Right lobe of liver (tissue), 4 donors: ENCODE measurements around the gene PLEKHM1.

Experiments used
- POLR2A ChIP-seq: fragments of 450-650 bp; IDR thresholded peaks from one replicate; pipeline ENCODE4 v1.6.1; 2017; ENCODE audit warnings: antibody characterized with exemption, mild to moderate bottlenecking
- TF ChIP-seq, protein P1 (sequence below), 4 donors: fragments of 200-600 bp in 3 of 4; fragments of 450-650 bp in 1 of 4; IDR thresholded peaks; one replicate each; pipeline versions ENCODE4 v1.5.1 to v1.8.0; 2016 to 2022; ENCODE audit warnings: antibody characterized with exemption in 4 of 4, mild to moderate bottlenecking in 2 of 4
- donor health status: DM: no; HTN: no; CAD: no.
- donor health status: DM: no; HTN: no; CAD: no.
- donor health status: DM: no; HTN: yes; CAD: no.

DNA sequence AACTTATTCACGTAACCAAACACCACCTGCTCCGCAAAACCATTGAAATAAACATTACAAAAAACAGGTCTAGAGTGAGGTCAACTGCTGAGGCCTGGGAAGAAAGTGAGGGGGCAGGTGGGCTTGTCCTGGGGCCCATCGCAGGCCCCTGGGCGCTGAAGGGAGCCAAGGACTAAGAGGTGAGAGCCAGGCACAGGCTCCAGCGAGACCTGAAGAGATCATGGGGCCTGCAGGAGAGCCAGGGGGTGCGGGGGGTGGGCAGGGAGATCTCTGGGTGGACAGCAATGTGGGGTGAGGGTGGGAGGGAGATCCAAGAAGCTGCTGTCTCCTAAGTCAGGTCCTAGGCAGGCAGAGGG, 65.8 kb downstream of the PLEKHM1 start:
- TF ChIP-seq, protein P1, sequence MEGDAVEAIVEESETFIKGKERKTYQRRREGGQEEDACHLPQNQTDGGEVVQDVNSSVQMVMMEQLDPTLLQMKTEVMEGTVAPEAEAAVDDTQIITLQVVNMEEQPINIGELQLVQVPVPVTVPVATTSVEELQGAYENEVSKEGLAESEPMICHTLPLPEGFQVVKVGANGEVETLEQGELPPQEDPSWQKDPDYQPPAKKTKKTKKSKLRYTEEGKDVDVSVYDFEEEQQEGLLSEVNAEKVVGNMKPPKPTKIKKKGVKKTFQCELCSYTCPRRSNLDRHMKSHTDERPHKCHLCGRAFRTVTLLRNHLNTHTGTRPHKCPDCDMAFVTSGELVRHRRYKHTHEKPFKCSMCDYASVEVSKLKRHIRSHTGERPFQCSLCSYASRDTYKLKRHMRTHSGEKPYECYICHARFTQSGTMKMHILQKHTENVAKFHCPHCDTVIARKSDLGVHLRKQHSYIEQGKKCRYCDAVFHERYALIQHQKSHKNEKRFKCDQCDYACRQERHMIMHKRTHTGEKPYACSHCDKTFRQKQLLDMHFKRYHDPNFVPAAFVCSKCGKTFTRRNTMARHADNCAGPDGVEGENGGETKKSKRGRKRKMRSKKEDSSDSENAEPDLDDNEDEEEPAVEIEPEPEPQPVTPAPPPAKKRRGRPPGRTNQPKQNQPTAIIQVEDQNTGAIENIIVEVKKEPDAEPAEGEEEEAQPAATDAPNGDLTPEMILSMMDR (IDR thresholded peaks at IDR 0.05): no peak
- TF ChIP-seq POLR2A: no peak
